TTC549 (cell line): ENCODE data around the gene OR2AG2.
"Not testable (repeated sequence)": the region's sequence is repeated elsewhere in the genome, so short reads cannot be mapped to it uniquely, and the experiment has no call there.

Experiments
- FAIRE-seq: peaks from 2 replicates; lab custom pipeline; 2012; peaks lifted over from hg19 to GRCh38; lab: Jason Lieb, UNC

OR2AG2 gene

GRCh38 chr11:6771926-6772893 lies at the start of gene OR2AG2:
TSS of gene OR2AG2 (minus strand) at chr11:6771976. CDS start at chr11:6768957, 3,019 bp downstream.
- FAIRE-seq = no peak

GRCh38 chr11:6818967-6819366 lies 47.2 kb upstream of the OR2AG2 start:
- FAIRE-seq = no peak

- FAIRE-seq = no peak
Measured at GRCh38 chr11:6817694-6818093, 45.9 kb upstream of the OR2AG2 start.

GRCh38 chr11:6813656-6814055 lies 41.9 kb upstream of the OR2AG2 start:
- no peak for FAIRE-seq

- no peak for FAIRE-seq
Measured at GRCh38 chr11:6812390-6813005, 40.7 kb upstream of the OR2AG2 start.

GRCh38 chr11:6801075-6801474 lies 29.3 kb upstream of the OR2AG2 start:
- FAIRE-seq = not testable (repeated sequence)

- FAIRE-seq = no peak
Measured at GRCh38 chr11:6799402-6799801, 27.6 kb upstream of the OR2AG2 start, which contains the start of gene OR6A2. TSS of gene OR6A2 (minus strand) at chr11:6799689. CDS start at chr11:6795708, 3,981 bp downstream.

- no peak for FAIRE-seq
Measured at GRCh38 chr11:6794639-6795038, 22.9 kb upstream of the OR2AG2 start.

GRCh38 chr11:6790546-6790945 lies 18.8 kb upstream of the OR2AG2 start:
- FAIRE-seq = no peak

- FAIRE-seq = no peak
Measured at GRCh38 chr11:6782720-6783119, 10.9 kb upstream of the OR2AG2 start, which contains the start of gene OR2AG1. TSS of gene OR2AG1 (plus strand) at chr11:6783020. CDS start at chr11:6785038, 2,018 bp downstream.

GRCh38 chr11:6780829-6781228 lies 9.1 kb upstream of the OR2AG2 start:
- no peak for FAIRE-seq

- no peak for FAIRE-seq
Measured at GRCh38 chr11:6778518-6778917, 6.7 kb upstream of the OR2AG2 start.

- FAIRE-seq = peak; percentile 78
Measured at GRCh38 chr11:6757373-6757967, 14.3 kb downstream of the OR2AG2 start.

- no peak for FAIRE-seq
Measured at GRCh38 chr11:6755953-6756347, 15.8 kb downstream of the OR2AG2 start.

- FAIRE-seq = peak; percentile 62
Measured at GRCh38 chr11:6755303-6755952, 16.3 kb downstream of the OR2AG2 start.

- no peak for FAIRE-seq
Measured at GRCh38 chr11:6747097-6747668, 24.6 kb downstream of the OR2AG2 start.

GRCh38 chr11:6746626-6747025 lies 25.1 kb downstream of the OR2AG2 start:
- FAIRE-seq = no peak

- FAIRE-seq = no peak
Measured at GRCh38 chr11:6746086-6746618, 25.6 kb downstream of the OR2AG2 start.

- no peak for FAIRE-seq
Measured at GRCh38 chr11:6745465-6746015, 26.2 kb downstream of the OR2AG2 start.

- no peak for FAIRE-seq
Measured at GRCh38 chr11:6745018-6745417, 26.8 kb downstream of the OR2AG2 start.

- no peak for FAIRE-seq
Measured at GRCh38 chr11:6742260-6742659, 29.5 kb downstream of the OR2AG2 start.
